ENCODE measurements around the gene RAPGEF6.
A peak's percentile ranks its signal among the peaks of the same experiment; 100 is the strongest.

Gene RAPGEF6

GRCh38 chr5:131637694-131638093, 2.7 kb upstream of the RAPGEF6 start:
- no peaks in the 10 kb centered on the region for H4K20me1 ChIP-seq (ENCODE audit: insufficient read depth, low read length)
- H3K4me1 ChIP-seq (ENCODE audit: insufficient read depth, low read length) = peaks cover 36% of the 10 kb centered on the region
- no peak for DNase-seq
- H3K9me3 ChIP-seq (ENCODE audit: insufficient read depth, low read length, severe bottlenecking) = no peaks in the 10 kb centered on the region
- H3K27me3 ChIP-seq (ENCODE audit: insufficient read depth, low read length, poor library complexity) = no peaks in the 10 kb centered on the region
- no peak overlapping the region for H3K4me3 ChIP-seq (ENCODE audit: low read depth in 1 of 2, low read length in 2 of 2)
- peaks cover 24% of the 10 kb centered on the region for H3K79me2 ChIP-seq (ENCODE audit: insufficient read depth, low read length)
- H3K9ac ChIP-seq (ENCODE audit: low read depth, low read length) = no peak overlapping the region
- ATAC-seq (ENCODE audit: insufficient read depth, low read depth) = no peak
- H3K27ac ChIP-seq (ENCODE audit: low read length) = no peak overlapping the region; the same call in 1 of the 2 replicates
- no peak overlapping the region for H2AFZ ChIP-seq (ENCODE audit: low read depth, low read length)
- H3K36me3 ChIP-seq (ENCODE audit: insufficient read depth, low read length) = peaks cover 8% of the 10 kb centered on the region
- no peak overlapping the region for H3K4me2 ChIP-seq (ENCODE audit: insufficient read depth, low read length)
- TF ChIP-seq CTCF (IDR thresholded peaks at IDR 0.05; ENCODE audit: borderline replicate concordance, extremely low read depth, low read length, poor library complexity, severe bottlenecking) = no peak
- TF ChIP-seq EZH2 (IDR thresholded peaks at IDR 0.05; ENCODE audit: borderline replicate concordance, low read depth, low read length, severe bottlenecking) = no peak

DNA sequence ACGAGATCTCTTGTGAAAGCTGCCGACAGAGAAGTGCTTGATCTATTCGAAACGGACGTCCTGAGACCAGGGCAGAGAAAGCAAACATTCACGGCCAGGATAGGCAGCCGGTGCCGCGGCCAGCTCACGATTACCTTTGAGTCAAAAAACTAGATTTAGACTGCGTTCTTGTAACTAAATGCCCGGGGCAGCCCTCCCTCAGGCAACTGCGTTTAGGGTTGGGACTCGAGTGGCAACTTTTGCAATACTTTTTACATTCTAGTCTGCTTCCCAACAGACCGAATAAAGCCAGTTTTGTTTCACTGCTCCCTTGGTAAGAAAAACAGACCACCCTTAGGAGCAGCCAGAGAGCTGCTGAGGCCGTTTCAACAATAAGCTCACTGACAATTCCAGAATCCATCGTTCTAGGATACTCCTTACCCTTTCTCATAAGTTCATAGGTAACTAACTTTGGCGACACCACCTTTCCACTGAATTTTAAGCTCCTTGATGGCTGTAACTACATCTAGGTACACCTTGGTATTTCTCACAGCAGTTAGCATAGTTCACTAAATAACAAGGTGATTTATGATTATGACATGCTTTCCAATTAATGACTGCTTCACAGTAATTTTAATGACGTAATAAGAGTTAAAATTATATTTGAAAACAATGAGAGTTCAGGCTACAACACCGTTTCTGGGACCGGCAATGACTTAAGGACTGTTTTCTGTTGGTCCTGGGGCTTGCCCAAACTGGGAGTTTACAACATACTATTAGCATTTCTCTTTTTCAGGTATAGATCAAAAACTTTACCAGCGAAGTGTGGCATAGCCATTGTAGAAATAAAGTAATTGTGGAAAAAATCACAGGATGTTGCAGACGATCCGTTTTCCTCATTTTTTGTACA, 899 bp upstream of the RAPGEF6 start:
- Histone ChIP-seq H3K27me3 (ENCODE audit: insufficient read depth, low read length, poor library complexity) (no peaks in the 10 kb centered on the region), H3K36me3 (ENCODE audit: insufficient read depth, low read length) (peaks cover 5% of the 10 kb centered on the region; the same call in 1 of the 2 replicates), H3K4me3 (ENCODE audit: low read depth in 1 of 2, low read length in 2 of 2) (peak overlapping the region; percentile 58 to 84), H4K20me1 (ENCODE audit: insufficient read depth, low read length) (peaks cover 10% of the 10 kb centered on the region; the same call in 1 of the 2 replicates), H3K27ac (ENCODE audit: low read length) (peak overlapping the region; percentile 98), H3K4me1 (ENCODE audit: insufficient read depth, low read length) (peaks cover 52% of the 10 kb centered on the region), H3K79me2 (ENCODE audit: insufficient read depth, low read length) (peaks cover 41% of the 10 kb centered on the region), H3K9me3 (ENCODE audit: insufficient read depth, low read length, severe bottlenecking) (no peaks in the 10 kb centered on the region), H3K4me2 (ENCODE audit: insufficient read depth, low read length) (peak overlapping the region; percentile 69), H3K9ac (ENCODE audit: low read depth, low read length) (peak overlapping the region; percentile 88), H2AFZ (ENCODE audit: low read depth, low read length) (peak overlapping the region; percentile 66)
- no peak for TF ChIP-seq EZH2 (IDR thresholded peaks at IDR 0.05; ENCODE audit: borderline replicate concordance, low read depth, low read length, severe bottlenecking)
- TF ChIP-seq CTCF (IDR thresholded peaks at IDR 0.05; ENCODE audit: borderline replicate concordance, extremely low read depth, low read length, poor library complexity, severe bottlenecking) = no peak
- DNase-seq = no peak
- ATAC-seq (ENCODE audit: insufficient read depth, low read depth) = peak; percentile 3

- Histone ChIP-seq H3K4me3 (ENCODE audit: low read depth in 1 of 2, low read length in 2 of 2) (peak overlapping the region; percentile 65 to 84), H3K4me1 (ENCODE audit: insufficient read depth, low read length) (peaks cover 58% of the 10 kb centered on the region), H4K20me1 (ENCODE audit: insufficient read depth, low read length) (peaks cover 10% of the 10 kb centered on the region; the same call in 1 of the 2 replicates), H3K9ac (ENCODE audit: low read depth, low read length) (peak overlapping the region; percentile 88), H3K27ac (ENCODE audit: low read length) (peak overlapping the region; percentile 88), H3K27me3 (ENCODE audit: insufficient read depth, low read length, poor library complexity) (no peaks in the 10 kb centered on the region), H3K36me3 (ENCODE audit: insufficient read depth, low read length) (peaks cover 5% of the 10 kb centered on the region; the same call in 1 of the 2 replicates), H3K79me2 (ENCODE audit: insufficient read depth, low read length) (peaks cover 54% of the 10 kb centered on the region), H3K4me2 (ENCODE audit: insufficient read depth, low read length) (peak overlapping the region; percentile 69), H3K9me3 (ENCODE audit: insufficient read depth, low read length, severe bottlenecking) (no peaks in the 10 kb centered on the region), H2AFZ (ENCODE audit: low read depth, low read length) (peak overlapping the region; percentile 94)
- ATAC-seq (ENCODE audit: insufficient read depth, low read depth) (peak; percentile 46), DNase-seq (peak; percentile 73)
- TF ChIP-seq CTCF (IDR thresholded peaks at IDR 0.05; ENCODE audit: borderline replicate concordance, extremely low read depth, low read length, poor library complexity, severe bottlenecking) = peak; percentile 17
- no peak for TF ChIP-seq EZH2 (IDR thresholded peaks at IDR 0.05; ENCODE audit: borderline replicate concordance, low read depth, low read length, severe bottlenecking)
Observed at GRCh38 chr5:131634666-131634995, 398 bp downstream of the RAPGEF6 start.

All from DND-41 (cell line).